H1 (cell line): ENCODE results near the gene GREB1. TPM values are rescaled to one million over a fixed set of nuclear protein-coding genes. Genes with fewer than 3 reads are reported as not detected.

Source experiments
- CTCF ChIA-PET: fragments of 300-600 bp; sonication (Branson Sonifier 250); formaldehyde crosslinking; loops from one replicate; lab custom pipeline; 2021; ENCODE audit not compliant: partially characterized antibody; lab: Charles Lee
- POLR2A ChIA-PET: fragments of 300-600 bp; sonication (Branson Sonifier 250); formaldehyde crosslinking; loops from one replicate; lab custom pipeline; 2021; ENCODE audit warnings: inconsistent platforms; ENCODE audit not compliant: partially characterized antibody; lab: Charles Lee
- DNase-seq, 2 experiments: peaks; one replicate each; pipeline versions ENCODE4 v3.0.0 to v3.0.0-alpha.2; 2010 to 2022; ENCODE audit warnings: low spot score in 2 of 2, low read depth in 1 of 2, mixed read lengths in 1 of 2
- FAIRE-seq: peaks from 2 replicates; lab custom pipeline; 2011; peaks lifted over from hg19 to GRCh38; lab: Jason Lieb, UNC
- H2AFZ ChIP-seq: 2 replicates; pipeline ENCODE4 v1.8.1; 2012; ENCODE audit warnings: low read length, inconsistent platforms
- H2AK5ac ChIP-seq: 2 replicates; pipeline ENCODE4 v1.6.1; 2013; ENCODE audit warnings: low read depth, low read length
- H2BK120ac ChIP-seq: replicated peaks from 2 replicates; pipeline ENCODE3; 2013; ENCODE audit warnings: low read depth, low read length, inconsistent platforms
- H2BK12ac ChIP-seq: 2 replicates; pipeline ENCODE4 v1.6.1; 2013; ENCODE audit warnings: low read depth, low read length
- H2BK15ac ChIP-seq: 2 replicates; pipeline ENCODE4 v1.6.1; 2013; ENCODE audit warnings: low read length
- H2BK20ac ChIP-seq: 2 replicates; pipeline ENCODE4 v1.6.1; 2013; ENCODE audit warnings: low read length
- H2BK5ac ChIP-seq: 2 replicates; pipeline ENCODE4 v1.6.1; 2013; ENCODE audit warnings: low read depth, low read length
- H3K14ac ChIP-seq: 2 replicates; pipeline ENCODE4 v1.6.1; 2013; ENCODE audit warnings: inconsistent platforms; ENCODE audit not compliant: insufficient read length
- H3K18ac ChIP-seq: 2 replicates; pipeline ENCODE4 v1.6.1; 2013; ENCODE audit warnings: low read length; ENCODE audit errors: extremely low read depth
- H3K23ac ChIP-seq: 2 replicates; pipeline ENCODE4 v1.6.1; 2013; ENCODE audit warnings: inconsistent platforms; ENCODE audit not compliant: insufficient read length
- H3K23me2 ChIP-seq: 2 replicates; pipeline ENCODE4 v1.6.1; 2013; ENCODE audit warnings: low read depth, low read length
- H3K27ac ChIP-seq: 2 replicates; pipeline ENCODE4 v1.6.1; 2011; ENCODE audit warnings: low read depth, low read length, inconsistent platforms
- H3K27me3 ChIP-seq, 4 experiments: replicated peaks in 1 of 4; 1 replicate in 1 of 4; 2 replicates in 3 of 4; pipeline versions ENCODE4 v1.6.1 to v1.8.1; 2011 to 2013; ENCODE audit warnings: low read length in 3 of 4, mild to moderate bottlenecking in 3 of 4, inconsistent platforms in 2 of 4, mixed read lengths in 2 of 4, moderate library complexity in 1 of 4; ENCODE audit not compliant: control insufficient read depth in 3 of 4, insufficient read depth in 3 of 4; ENCODE audit errors: extremely low read depth in 1 of 4
- H3K36me3 ChIP-seq, 4 experiments: 2 replicates each; pipeline versions ENCODE4 v1.6.1 to v1.8.1; 2011 to 2013; ENCODE audit warnings: mild to moderate bottlenecking in 4 of 4, low read length in 3 of 4, moderate library complexity in 2 of 4, control low read depth in 1 of 4, inconsistent platforms in 1 of 4; ENCODE audit not compliant: insufficient read depth in 4 of 4, control insufficient read depth in 2 of 4
- H3K4ac ChIP-seq: replicated peaks from 2 replicates; pipeline ENCODE3; 2013; ENCODE audit warnings: low read length, low read depth, mixed read lengths, inconsistent platforms; ENCODE audit not compliant: insufficient read length
- H3K4me1 ChIP-seq, 4 experiments: replicated peaks in 1 of 4; 1 replicate in 1 of 4; 2 replicates in 3 of 4; pipeline versions ENCODE4 v1.6.1 to v1.8.1; 2011 to 2013; ENCODE audit warnings: low read length in 3 of 4, inconsistent platforms in 2 of 4, mixed read lengths in 1 of 4; ENCODE audit not compliant: insufficient read depth in 4 of 4, control insufficient read depth in 3 of 4
- H3K4me2 ChIP-seq, 2 experiments: 2 replicates each; pipeline versions ENCODE4 v1.6.1 to v1.8.1; 2011 to 2013; ENCODE audit warnings: low read depth in 2 of 2, low read length in 2 of 2, control low read depth in 1 of 2, inconsistent platforms in 1 of 2, mild to moderate bottlenecking in 1 of 2; ENCODE audit not compliant: insufficient read depth in 1 of 2
- H3K4me3 ChIP-seq, 4 experiments: fragments of 200-600, 300-600 bp in 1 of 4; sonication (generic), shearing (Covaris generic), sonication (Bioruptor Twin) in 1 of 4; 2 replicates each; pipeline versions ENCODE4 v1.5.1 to v1.8.1; 2011 to 2016; ENCODE audit warnings: low read length in 4 of 4, low read depth in 3 of 4, control low read depth in 2 of 4, inconsistent platforms in 2 of 4, mild to moderate bottlenecking in 2 of 4, mixed read lengths in 1 of 4, moderate library complexity in 1 of 4; ENCODE audit not compliant: insufficient read depth in 2 of 4; ENCODE audit errors: extremely low read depth in 1 of 4
- H3K56ac ChIP-seq: replicated peaks from 2 replicates; pipeline ENCODE3; 2013; ENCODE audit warnings: low read depth, mild to moderate bottlenecking, mixed read lengths, low read length, inconsistent platforms; ENCODE audit not compliant: insufficient read length
- H3K79me1 ChIP-seq: 2 replicates; pipeline ENCODE4 v1.6.1; 2013; ENCODE audit warnings: low read depth, low read length, control low read depth
- H3K79me2 ChIP-seq, 2 experiments: 2 replicates each; pipeline versions ENCODE4 v1.6.1 to v1.8.1; 2012 to 2013; ENCODE audit warnings: low read length in 2 of 2, mild to moderate bottlenecking in 2 of 2, inconsistent platforms in 1 of 2; ENCODE audit not compliant: insufficient read depth in 2 of 2, control insufficient read depth in 1 of 2
- H3K9ac ChIP-seq, 4 experiments: replicated peaks in 1 of 4; 1 replicate in 1 of 4; 2 replicates in 3 of 4; pipeline versions ENCODE4 v1.6.1 to v1.8.1; 2011 to 2013; ENCODE audit warnings: low read depth in 3 of 4, low read length in 3 of 4, control low read depth in 2 of 4, mild to moderate bottlenecking in 2 of 4, moderate library complexity in 2 of 4, inconsistent platforms in 1 of 4; ENCODE audit errors: extremely low read depth in 1 of 4
- H3K9me3 ChIP-seq, 2 experiments: 2 replicates each; pipeline versions ENCODE4 v1.6.1 to v1.8.1; 2012 to 2013; ENCODE audit warnings: mild to moderate bottlenecking in 2 of 2, moderate library complexity in 2 of 2, control low read depth in 1 of 2, inconsistent platforms in 1 of 2, low read depth in 1 of 2, low read length in 1 of 2, mixed read lengths in 1 of 2; ENCODE audit not compliant: insufficient read depth in 2 of 2
- H4K20me1 ChIP-seq, 2 experiments: replicated peaks in 1 of 2; 2 replicates each; pipeline versions ENCODE3 to v1.8.1; 2011 to 2013; ENCODE audit warnings: inconsistent platforms in 2 of 2, low read length in 2 of 2, mild to moderate bottlenecking in 1 of 2; ENCODE audit not compliant: insufficient read depth in 2 of 2, control insufficient read depth in 1 of 2
- H4K5ac ChIP-seq: 2 replicates; pipeline ENCODE4 v1.6.1; 2013; ENCODE audit warnings: low read length, low read depth, mixed read lengths, inconsistent platforms; ENCODE audit not compliant: insufficient read length
- H4K8ac ChIP-seq: 2 replicates; pipeline ENCODE4 v1.8.0; 2013; ENCODE audit warnings: mild to moderate bottlenecking, moderate library complexity, low read length, inconsistent platforms; ENCODE audit not compliant: insufficient read depth; ENCODE audit errors: extremely low read depth
- H4K91ac ChIP-seq: replicated peaks from 2 replicates; pipeline ENCODE3; 2013; ENCODE audit warnings: low read length, mixed read lengths, inconsistent platforms; ENCODE audit not compliant: insufficient read length
- CBX5 ChIP-seq: fragments of 300-800, 300-1000 bp; sonication (generic); IDR thresholded peaks from 2 replicates; pipeline ENCODE4 v1.7.1; 2016; ENCODE audit warnings: antibody characterized with exemption, low read length, low read depth
- CEBPB ChIP-seq: IDR thresholded peaks from 2 replicates; pipeline ENCODE4 v1.6.1; 2012; ENCODE audit warnings: low read depth, low read length
- CTBP2 ChIP-seq: IDR thresholded peaks from 2 replicates; pipeline ENCODE4 v1.7.0; 2011; ENCODE audit warnings: borderline replicate concordance, mild to moderate bottlenecking, moderate library complexity, mixed read lengths, low read length; ENCODE audit not compliant: insufficient read depth, insufficient read length
- CTCF ChIP-seq, 3 experiments: IDR thresholded peaks; 1 replicate in 2 of 3; 2 replicates in 1 of 3; pipeline versions ENCODE4 v1.5.1 to v1.6.1; 2011; ENCODE audit warnings: low read length in 3 of 3, mild to moderate bottlenecking in 3 of 3, inconsistent platforms in 2 of 3, low read depth in 1 of 3, moderate library complexity in 1 of 3; ENCODE audit not compliant: insufficient read depth in 1 of 3; ENCODE audit errors: control extremely low read depth in 1 of 3
- HDAC2 ChIP-seq, 2 experiments: fragments of 300-600 bp in 1 of 2; sonication (generic) in 1 of 2; IDR thresholded peaks; 2 replicates each; pipeline ENCODE4 v1.6.1; 2011 to 2012; ENCODE audit warnings: low read depth in 2 of 2, low read length in 2 of 2, mild to moderate bottlenecking in 2 of 2, moderate library complexity in 2 of 2, borderline replicate concordance in 1 of 2, inconsistent platforms in 1 of 2
- KDM1A ChIP-seq: fragments of 200-600, 300-600 bp; sonication (generic); IDR thresholded peaks from 2 replicates; pipeline ENCODE4 v1.7.1; 2016; ENCODE audit warnings: mild to moderate bottlenecking, low read length, borderline replicate concordance
- KDM5A ChIP-seq: fragments of 200-600 bp; IDR thresholded peaks from 2 replicates; pipeline ENCODE4 v1.7.1; 2012; ENCODE audit warnings: mild to moderate bottlenecking, low read length, inconsistent platforms, mixed read lengths
- TEAD4 ChIP-seq: IDR thresholded peaks from 2 replicates; pipeline ENCODE4 v1.6.1; 2012; ENCODE audit warnings: low read depth, low read length, inconsistent platforms, mixed read lengths
- USF2 ChIP-seq: IDR thresholded peaks from 2 replicates; pipeline ENCODE4 v1.6.1; 2011; ENCODE audit warnings: low read length, improper control_type of control experiment
- ZNF274 ChIP-seq: IDR thresholded peaks from 2 replicates; pipeline ENCODE4 v1.7.0; 2012; ENCODE audit warnings: low read length, borderline replicate concordance; ENCODE audit errors: extremely low read depth
- WGBS, 2 experiments: shearing (Covaris generic) in 1 of 2; methylation state at CpG; one replicate each; pipeline versions ENCODE4 v1.1.6 to v1.1.7; 2013 to 2015; ENCODE audit warnings: low lambda C conversion rate in 2 of 2, mixed read lengths in 2 of 2, inconsistent platforms in 1 of 2, low coverage in 1 of 2, missing lambda C conversion rate in 1 of 2; ENCODE audit not compliant: insufficient replicate concordance in 2 of 2, insufficient coverage in 1 of 2, insufficient read length in 1 of 2; ENCODE audit errors: extremely low coverage in 1 of 2, missing lambda C conversion rate in 1 of 2; 5-methylcytosine and 5-hydroxymethylcytosine counted together
- polyA plus RNA-seq, 7 experiments: library from polyadenylated mRNA; depleted of rRNA in 3 of 7; stranded (reverse) in 5 of 7; unstranded in 2 of 7; fragments of >200 nt in 5 of 7; fragments of 200-250 nt in 2 of 7; gene quantifications; 1 replicate in 5 of 7; 2 replicates in 1 of 7; 4 replicates in 1 of 7; pipeline versions ENCODE4 v1.2.1 to v1.2.3, GENCODE V29; 2011 to 2013; ENCODE audit warnings: missing spikeins in 2 of 7, mixed read lengths in 2 of 7
- total RNA-seq: library from RNA; stranded (reverse); fragmentation: NEBNext Ultra II Directional; extraction: Animal tissue kit (Norgen Biotek cat#: 25700); gene quantifications from 2 replicates; pipeline ENCODE4 v1.2.1, GENCODE V29; 2021

The GREB1 gene
- total and polyA plus RNA-seq, 2 of the 8 experiments (the other 6 are each of a cell fraction or from before 2014, with no cell fraction given): 7.9 to 43.4 TPM

DNA sequence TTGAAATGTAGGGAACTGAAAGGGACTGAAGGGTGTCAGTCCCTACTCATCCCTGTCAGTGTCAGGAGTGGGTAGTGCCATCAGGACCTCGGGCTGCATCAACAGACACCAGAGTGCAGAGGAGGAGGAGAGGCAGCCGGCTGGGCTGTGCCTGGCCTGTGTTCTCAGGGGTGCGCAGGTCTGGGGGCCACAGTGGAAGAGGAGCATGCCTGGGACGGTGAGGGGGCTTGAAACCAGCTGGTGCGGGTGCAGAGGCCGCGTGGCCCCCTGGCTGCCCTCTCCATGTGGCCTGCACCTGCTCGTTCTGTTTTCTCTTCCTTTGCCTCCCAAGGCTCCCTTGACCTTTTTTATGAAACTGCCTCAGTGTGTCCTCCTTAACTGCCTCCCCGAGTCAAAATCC lies 94.8 kb downstream of the GREB1 start:
- POLR2A ChIA-PET: no interaction called here
- TF ChIP-seq HDAC2 (IDR thresholded peaks at IDR 0.05; ENCODE audit: borderline replicate concordance in 1 of 2, low read depth in 2 of 2, low read length in 2 of 2) (no peak), TEAD4 (no peak), KDM5A (no peak), CTCF (IDR thresholded peaks at IDR 0.05; ENCODE audit: control extremely low read depth in 1 of 3, insufficient read depth in 1 of 3, low read depth in 1 of 3, low read length in 3 of 3) (no peak), CTBP2 (no peak), CEBPB (no peak), USF2 (no peak), ZNF274 (no peak), KDM1A (no peak), CBX5 (no peak)

More for the DNA sequence above, 94.8 kb downstream of the GREB1 start:
- FAIRE-seq: no peak
- H2BK15ac ChIP-seq: no peak overlapping the region
- H4K91ac ChIP-seq: no peak overlapping the region
- no peak overlapping the region for H3K23ac ChIP-seq
- 89% methylated on average over 9 of the region's 9 CpGs; no CpG with 5 or more reads in 1 of the 2 experiments for WGBS, 2 experiments
- H2AK5ac ChIP-seq: no peak overlapping the region
- no peak overlapping the region for H3K4ac ChIP-seq
- no peaks in the 10 kb centered on the region for H3K23me2 ChIP-seq
- H3K9ac ChIP-seq: no peak overlapping the region
- H3K4me1 ChIP-seq: no peaks in the 10 kb centered on the region
- H2BK5ac ChIP-seq: peak overlapping the region; percentile 16; the same call in 1 of the 2 replicates
- no peak for DNase-seq
- no peaks in the 10 kb centered on the region for H3K79me2 ChIP-seq
- H2BK120ac ChIP-seq: no peak overlapping the region
- no peak overlapping the region for H3K14ac ChIP-seq
- no peak overlapping the region for H2BK20ac ChIP-seq
- H2BK12ac ChIP-seq: no peak overlapping the region
- no peak overlapping the region for H2AFZ ChIP-seq
- H3K36me3 ChIP-seq: peaks cover 3 to 32% (median 24%) of the 10 kb centered on the region in 4 experiments; a peak in 7 of 8 replicates
- peaks cover 0 to 8% of the 10 kb centered on the region in 2 experiments; a peak in 3 of 4 replicates for H3K9me3 ChIP-seq
- H3K56ac ChIP-seq: no peak overlapping the region
- H4K20me1 ChIP-seq: peaks cover 0 to 3% of the 10 kb centered on the region in 2 experiments
- H4K5ac ChIP-seq: no peak overlapping the region
- H3K4me3 ChIP-seq: no peak overlapping the region
- peak overlapping the region; percentile 71; the same call in 1 of the 2 replicates for H4K8ac ChIP-seq
- H3K27ac ChIP-seq: no peak overlapping the region
- H3K27me3 ChIP-seq: no peaks in the 10 kb centered on the region
- no peaks in the 10 kb centered on the region for H3K79me1 ChIP-seq
- no peak overlapping the region for H3K4me2 ChIP-seq
- H3K18ac ChIP-seq: no peak overlapping the region
- CTCF ChIA-PET: interaction anchor here (1.8 kb wide), 1 partner anchor 11 kb away, joined by 5 read pairs; no protein-coding TSS in a partner anchor
